Mammary epithelial cell (primary cell): ENCODE results near the gene ZBTB46.

Experiments
- CTCF ChIP-seq, 2 donors: IDR thresholded peaks in 1 of 2; conservative IDR thresholded peaks in 1 of 2; 2 replicates each; pipeline ENCODE4 v1.5.1; 2011 to 2012; ENCODE audit warnings: inconsistent platforms in 2 of 2, low read length in 2 of 2, mild to moderate bottlenecking in 2 of 2, control low read depth in 1 of 2, low read depth in 1 of 2; ENCODE audit not compliant: insufficient read depth in 1 of 2; ENCODE audit errors: extremely low read depth in 1 of 2
- EZH2 ChIP-seq: IDR thresholded peaks from 2 replicates; pipeline ENCODE4 v1.6.1; 2012; ENCODE audit warnings: low read length, inconsistent platforms, borderline replicate concordance

- no peak for TF ChIP-seq EZH2
- no peak for TF ChIP-seq CTCF (conservative IDR thresholded peaks at IDR 0.05 in 1 of 2, IDR thresholded peaks at IDR 0.05 in 1 of 2; ENCODE audit: extremely low read depth in 1 of 2, insufficient read depth in 1 of 2, low read depth in 1 of 2, low read length in 2 of 2)
Observed at GRCh38 chr20:63840405-63840828, 9.4 kb upstream of the ZBTB46 start.
